HG03575 (cell line): ENCODE measurements around the gene BASP1.
"Not testable (repeated sequence)": the region's sequence is repeated elsewhere in the genome, so short reads cannot be mapped to it uniquely, and the experiment has no call there.

ENCODE experiments used
- ATAC-seq: cut with Tn5 transposase; IDR thresholded peaks from one replicate; pipeline ENCODE4 v1.9.1; 2021; ENCODE audit not compliant: unreplicated experiment, insufficient number of reproducible peaks, low FRiP score; ENCODE audit errors: extremely low read depth

BASP1 gene

DNA sequence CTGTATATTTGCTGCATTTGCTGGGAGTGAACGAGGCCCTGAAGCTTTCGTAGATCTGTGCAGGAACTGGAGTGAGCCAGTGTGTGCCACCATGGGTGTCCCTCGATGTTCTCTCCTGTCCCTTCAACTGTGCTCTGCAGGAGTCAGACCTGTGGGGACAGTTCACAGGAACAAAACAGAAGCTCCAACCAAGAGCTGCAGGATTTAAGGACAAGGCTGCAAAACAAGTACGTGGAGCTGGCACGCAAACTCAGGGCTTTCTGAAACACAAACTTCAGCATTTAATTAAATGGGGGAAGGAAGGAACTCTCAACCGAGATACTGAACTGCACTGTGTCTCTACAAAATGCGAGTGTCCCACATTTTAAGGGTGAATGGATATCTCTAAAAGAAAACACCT is 24.2 kb downstream of the BASP1 start:
- no peak for ATAC-seq

DNA sequence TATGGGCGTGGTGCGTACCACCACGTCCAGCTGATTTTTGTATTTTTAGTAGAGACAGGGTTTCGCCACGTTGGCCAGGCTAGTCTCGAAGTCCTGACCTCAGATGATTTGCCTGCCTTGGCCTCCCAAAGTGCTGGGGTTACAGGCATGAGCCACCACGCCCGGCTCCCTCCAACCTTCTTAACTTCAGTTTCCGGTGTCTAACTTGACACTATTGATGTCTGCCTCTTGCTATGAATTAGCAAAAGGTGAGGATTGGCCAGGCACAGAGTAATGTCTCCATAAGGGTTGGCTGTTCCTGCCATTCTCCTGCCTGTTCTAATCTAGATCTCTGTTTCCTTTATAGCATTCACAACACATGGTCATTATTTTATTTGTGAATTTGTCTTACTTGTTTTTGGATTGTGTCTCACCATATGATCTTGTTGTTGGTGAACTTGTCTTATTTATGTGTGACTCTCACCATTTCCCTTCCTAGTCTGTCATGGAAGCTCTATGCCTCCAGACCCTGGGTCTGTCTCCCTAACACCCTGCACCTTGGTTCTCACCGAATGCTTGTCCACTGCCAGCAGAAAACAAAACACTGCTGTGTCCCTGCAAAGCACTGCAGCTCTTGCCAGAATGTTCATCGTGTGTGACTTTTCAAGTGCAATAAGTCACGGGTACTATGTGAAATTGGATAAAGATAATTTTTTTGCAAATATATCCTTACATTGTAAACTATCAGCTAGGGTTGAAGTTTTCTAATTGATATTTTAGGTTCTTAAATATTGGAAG is 26.0 kb downstream of the BASP1 start:
- ATAC-seq: no peak

DNA sequence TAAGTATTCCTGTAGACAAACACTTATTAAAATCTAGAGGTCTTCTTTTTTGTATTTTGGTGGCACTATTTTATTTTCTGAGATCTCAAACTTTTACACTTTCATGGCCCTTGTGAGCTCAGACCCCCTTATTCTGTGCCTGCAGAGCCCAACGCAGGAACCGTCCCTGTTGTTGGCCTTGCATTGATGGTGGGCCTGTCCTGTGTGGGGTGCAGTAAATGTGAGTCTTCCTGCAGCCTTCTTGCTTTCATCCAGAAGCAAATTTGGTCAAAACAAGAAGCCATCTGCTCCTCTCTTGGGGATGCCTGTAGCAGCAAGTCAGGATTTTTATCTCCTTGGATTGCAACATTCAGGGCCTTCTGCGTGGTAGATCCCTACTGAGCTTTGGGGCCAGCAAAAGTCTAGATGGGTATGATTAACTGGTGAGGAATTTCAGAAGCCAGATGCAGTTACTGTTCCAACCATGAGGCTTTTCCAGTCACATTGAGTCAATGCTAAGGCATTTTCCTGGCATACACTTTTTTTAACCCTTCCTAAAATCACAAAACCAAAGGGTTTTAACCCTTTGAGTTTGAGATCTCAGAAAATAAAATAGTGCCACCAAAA is 31.7 kb downstream of the BASP1 start:
- ATAC-seq: no peak

DNA sequence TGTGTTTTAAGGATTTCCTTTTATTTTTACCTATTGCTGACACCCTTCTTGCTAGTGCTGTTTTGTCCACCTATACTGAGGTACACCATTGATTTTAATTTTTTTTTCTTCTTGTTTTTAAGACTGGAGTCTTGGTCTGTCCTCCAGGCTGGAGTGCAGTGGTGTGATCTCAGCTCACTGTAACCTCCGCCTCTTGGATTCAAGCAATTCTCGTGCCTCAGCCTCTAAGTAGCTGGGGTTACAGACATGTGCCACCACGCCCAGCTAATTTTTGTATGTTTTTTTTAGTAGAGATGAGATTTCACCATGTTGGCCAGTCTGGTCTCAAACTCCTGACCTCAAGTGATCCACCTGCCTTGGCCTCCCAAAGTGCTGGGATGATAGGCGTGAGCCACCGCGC is 32.4 kb downstream of the BASP1 start:
- ATAC-seq: not testable (repeated sequence)

DNA sequence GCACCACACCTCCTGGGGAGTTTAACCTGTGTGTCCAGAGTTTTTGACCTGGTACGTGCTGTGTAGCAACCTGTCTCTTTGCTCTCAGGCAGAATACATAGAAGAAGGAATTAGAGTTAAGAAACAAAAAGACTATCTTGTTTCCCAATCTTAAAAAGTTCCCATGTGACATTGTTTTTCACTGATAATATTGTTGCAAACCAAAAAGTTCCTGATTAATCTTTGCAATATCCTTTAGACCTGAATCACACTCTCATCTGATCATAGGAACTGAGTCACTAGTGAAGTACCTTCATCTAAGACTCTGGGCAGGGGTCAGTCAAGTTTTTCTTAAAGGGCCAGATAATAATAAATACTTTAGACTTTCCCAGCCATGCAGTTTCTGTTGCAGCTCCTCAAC is 35.1 kb downstream of the BASP1 start:
- ATAC-seq: no peak

DNA sequence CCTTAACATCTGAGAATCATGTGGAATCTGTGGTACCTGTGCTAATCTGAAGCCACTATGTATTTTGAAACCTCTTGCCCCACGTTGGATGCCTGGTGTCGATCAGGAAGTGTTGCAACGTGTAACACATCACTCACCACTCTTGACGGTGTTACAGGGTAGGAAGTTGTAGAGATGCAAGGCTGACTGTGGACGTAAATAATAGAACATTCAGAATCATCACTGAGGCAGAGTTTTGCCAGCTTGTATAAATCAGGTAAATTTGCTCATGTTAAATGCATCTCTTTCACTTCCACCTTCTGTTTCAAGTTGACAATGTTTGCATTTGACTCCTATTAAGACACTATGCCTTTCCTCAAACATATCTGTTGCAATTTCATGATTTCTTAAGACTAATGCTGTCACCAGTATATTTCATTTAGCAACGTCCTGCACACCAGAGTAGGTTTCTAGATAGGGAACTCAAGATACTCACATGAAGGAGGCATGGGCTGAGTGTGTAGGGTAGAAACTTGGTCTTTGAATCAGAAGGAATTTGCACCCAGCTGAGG is 38.1 kb downstream of the BASP1 start:
- ATAC-seq: peak; percentile 37

DNA sequence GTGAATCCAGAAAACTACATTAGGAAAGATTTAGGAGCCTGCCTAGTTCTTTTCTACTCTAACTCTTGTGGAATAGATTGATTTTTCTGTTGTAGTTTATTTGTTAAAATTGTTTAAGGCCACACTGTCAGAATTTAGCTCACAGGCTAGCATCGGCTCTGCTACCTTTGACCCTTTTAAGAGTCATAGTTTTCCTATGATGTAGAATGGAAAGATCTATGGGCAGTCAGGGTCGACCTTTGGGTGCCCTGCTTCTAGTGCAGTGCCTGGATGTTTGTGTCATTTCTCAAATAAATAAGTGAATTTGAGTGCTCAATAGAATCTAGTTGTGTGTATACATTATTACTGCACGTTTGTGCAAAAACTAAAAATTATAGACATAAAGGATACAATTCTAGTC is 38.7 kb downstream of the BASP1 start:
- ATAC-seq: no peak

DNA sequence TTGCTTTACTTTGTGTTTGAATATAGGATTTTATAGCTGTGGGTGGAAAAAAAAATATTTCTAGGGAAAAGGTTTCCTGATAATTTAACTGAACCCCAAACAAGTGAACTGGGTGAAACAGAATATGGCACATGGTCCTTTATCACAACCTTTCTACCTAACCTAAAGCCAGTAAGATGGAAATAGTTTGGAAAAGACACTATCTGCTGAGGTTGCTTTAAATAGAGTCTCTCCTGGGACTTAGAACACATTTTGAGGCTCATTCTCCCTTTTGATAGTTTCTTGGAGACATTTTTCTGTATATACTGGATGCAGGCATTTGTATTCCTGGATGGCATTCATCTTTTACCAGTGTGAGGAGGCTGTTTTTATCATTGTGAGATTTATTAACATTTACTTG is 39.4 kb downstream of the BASP1 start:
- ATAC-seq: no peak

DNA sequence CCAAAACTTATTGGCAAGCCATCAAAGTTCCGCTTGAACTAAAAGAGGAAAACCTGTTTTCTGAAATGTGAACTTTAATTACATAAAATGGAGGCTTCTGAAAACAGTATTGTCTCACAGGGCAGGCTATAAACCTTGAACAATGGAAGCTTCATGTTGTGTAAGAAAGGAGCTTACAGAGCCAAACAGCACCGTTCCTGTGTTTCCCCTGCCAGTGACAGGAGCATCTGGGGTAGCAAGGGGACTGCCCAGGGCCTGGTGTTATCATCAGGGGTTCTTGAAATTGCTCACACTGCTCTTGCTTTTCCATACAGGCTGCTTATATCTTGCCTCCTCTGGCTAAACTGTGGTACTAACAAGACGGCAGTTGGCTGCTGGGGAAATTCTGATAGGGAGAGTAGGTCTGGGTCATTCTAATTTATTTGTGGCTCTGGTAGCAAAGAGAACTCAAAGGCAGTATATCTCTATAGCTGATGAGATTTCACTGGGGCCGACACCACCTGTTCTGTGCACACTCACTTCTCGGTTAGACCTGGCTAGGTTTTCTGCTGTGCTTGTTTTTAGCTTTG is 40.4 kb downstream of the BASP1 start:
- peak; percentile 65 for ATAC-seq

DNA sequence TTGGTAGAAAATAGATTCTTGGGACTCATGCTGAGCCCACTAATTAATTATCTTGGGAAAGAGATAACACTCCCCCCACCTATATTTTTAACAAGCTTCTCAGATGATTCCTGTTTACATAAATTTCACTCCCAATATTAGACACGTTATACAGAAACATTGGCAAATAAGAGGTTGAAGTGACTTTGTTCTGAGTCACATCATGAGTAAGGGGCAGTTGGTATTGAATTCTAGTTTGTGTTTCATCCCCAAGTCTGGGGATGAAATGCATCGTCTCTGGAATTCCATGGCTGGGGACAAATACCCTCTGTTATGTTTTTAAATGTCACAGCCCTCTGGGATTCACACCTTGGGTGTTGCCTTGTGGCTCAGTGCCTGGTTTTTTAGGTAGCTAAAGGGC is 41.0 kb downstream of the BASP1 start:
- ATAC-seq: no peak

DNA sequence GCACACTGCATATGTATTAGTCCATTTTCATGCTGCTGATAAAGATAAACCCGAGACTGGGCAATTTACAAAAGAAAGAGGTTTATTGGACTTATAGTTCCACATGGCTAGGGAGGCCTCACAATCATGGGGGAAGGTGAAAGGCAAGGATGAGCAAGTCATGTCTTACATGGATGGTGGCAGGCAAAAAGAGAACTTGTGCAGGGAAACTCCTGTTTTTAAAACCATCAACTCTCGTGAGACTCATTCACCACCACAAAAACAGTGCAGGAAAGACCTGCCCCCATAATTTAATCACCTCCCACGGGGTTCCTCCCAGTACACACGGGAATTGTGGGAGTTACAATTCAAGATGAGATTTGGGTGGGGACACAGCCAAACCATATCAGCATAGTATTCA is 41.6 kb downstream of the BASP1 start:
- ATAC-seq: not testable (repeated sequence)

DNA sequence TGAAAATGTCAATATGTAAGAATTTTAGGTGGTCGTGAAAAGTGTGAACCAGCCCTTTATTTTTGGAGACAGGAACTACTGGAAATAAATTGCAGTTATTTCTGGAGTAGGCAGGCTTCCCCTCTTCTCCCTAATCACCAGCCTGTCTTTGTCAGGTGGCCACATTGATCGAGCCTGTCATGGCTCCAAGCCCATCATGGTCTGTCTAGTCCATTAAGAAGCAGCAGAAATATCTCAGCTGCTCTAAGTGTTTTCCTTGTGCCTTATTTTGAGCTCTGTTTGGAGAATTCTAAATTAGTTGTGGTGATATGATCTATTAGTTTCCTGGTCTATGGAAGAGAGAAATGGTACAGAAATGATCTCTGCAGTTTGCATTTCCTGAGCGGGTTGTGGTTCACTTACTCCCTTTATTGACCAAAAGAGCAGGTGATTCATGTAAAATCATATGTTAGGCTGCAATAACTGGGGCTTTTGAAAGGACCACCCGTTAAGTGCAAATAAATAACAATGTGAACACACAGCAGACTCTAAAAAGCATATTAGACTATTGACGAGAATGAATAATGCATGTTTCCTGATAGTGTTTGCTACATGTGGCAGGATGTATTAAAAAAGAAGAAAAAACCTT is 42.3 kb downstream of the BASP1 start:
- ATAC-seq: no peak

DNA sequence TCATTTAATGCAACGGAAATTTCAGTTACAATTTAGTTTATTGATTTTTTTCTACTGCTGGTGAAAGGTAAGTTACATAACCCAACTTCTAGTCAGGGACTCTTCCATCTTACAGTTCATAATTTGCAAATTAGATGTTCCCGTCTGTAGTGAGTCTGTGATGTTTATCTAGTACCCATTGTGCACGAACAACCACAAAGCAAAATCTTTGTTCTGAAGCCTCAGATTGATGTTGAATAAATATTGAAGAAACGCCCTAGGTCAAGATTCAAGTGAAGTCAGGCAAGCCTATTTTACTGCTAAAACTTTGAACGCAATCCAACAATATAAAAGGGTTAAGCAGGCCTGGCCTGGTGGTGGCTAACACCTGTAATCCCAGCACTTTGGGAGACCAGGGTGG is 43.1 kb downstream of the BASP1 start:
- no peak for ATAC-seq

DNA sequence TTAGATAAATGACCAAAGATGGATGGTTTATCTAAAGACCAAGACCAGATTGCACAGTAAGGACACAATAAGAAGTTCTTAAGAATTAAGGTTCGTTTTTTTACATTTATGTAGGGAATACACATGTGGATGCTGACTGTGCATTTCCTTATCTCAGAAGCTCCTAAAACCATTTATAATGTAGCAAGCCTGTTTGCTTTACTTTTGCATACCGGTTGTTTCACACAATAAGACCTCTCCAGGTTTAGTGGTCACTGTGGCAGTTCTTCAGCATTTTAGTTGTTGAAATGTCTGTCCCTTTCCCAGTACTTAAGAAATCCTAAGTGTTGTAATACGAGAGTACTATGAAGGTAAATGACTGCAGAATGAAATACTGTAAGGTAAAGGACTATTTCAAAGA is 43.6 kb downstream of the BASP1 start:
- no peak for ATAC-seq

DNA sequence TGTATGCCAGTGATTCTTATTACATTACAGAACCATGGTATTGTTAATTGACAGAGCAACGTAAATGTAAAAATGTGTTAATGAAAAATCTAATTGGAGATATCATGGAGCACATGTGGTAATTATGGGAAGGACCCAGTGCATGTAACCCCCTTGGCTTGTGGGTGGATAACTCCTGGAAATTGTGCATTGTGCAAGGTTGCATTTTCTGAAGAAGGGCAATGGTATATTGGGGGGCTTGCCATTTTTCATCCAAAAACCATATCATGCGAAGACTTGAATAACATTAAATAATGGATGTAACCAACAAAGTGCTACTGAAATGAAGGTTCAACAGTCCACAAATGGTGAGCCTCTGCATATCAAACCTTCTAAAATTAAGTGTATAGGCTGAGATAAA is 47.6 kb downstream of the BASP1 start:
- ATAC-seq: no peak

DNA sequence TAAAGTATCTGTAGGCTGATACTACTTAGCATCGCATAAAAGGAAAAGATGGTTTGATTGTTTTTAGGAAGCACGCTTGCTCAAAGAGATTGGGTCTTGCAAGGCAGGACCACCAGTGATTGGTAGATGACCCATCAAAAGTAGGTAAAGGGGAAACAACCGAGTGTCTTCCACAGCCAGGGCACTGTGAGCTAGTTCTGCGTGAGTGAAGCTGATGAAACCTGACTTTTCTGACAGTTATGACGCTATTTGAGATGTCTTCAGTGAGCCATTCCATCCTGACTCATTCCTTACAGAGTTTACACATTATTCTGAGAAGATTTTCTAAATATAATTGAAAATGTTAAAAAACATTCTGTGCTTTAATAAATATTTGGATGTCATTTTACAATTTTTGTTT is 49.7 kb downstream of the BASP1 start:
- ATAC-seq: peak; percentile 55

DNA sequence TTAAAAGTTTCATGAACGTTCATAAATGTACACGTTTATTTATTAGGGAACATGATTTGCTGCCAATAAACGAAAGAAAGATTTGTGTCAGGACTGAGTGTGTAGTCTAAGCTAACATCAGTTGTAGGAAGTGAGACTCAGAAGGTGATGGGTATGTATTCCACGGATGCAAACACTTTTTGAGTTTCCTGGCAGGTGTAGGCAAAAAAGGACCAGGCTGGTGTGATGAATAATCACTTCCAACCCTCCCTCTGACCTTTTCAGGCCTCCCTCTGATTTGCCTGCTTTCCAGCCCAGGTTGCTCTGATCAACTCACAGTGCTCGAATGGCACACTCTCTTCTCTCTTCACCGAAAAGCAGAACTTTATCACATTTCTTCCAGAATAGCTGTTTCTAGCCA is 51.8 kb downstream of the BASP1 start:
- ATAC-seq: peak; percentile 53

DNA sequence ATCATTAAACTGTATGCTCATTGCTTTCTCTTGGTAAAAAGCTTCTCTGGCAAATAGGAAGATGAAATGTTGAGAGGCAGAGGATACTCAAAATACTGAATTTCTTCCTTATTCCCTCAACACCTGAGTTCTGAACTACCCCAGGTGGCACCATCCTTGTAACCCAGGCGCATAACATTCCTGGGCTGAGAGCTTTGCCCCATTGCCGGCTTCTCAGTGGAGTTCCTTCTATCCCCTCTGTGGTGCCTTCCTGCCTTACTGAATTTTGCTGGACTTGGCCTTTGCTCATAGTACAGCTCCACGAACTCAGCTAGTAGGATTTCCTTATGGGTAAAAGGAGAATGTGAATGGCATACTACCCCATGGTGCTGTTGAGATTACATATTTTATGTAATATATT is 54.7 kb downstream of the BASP1 start:
- no peak for ATAC-seq

DNA sequence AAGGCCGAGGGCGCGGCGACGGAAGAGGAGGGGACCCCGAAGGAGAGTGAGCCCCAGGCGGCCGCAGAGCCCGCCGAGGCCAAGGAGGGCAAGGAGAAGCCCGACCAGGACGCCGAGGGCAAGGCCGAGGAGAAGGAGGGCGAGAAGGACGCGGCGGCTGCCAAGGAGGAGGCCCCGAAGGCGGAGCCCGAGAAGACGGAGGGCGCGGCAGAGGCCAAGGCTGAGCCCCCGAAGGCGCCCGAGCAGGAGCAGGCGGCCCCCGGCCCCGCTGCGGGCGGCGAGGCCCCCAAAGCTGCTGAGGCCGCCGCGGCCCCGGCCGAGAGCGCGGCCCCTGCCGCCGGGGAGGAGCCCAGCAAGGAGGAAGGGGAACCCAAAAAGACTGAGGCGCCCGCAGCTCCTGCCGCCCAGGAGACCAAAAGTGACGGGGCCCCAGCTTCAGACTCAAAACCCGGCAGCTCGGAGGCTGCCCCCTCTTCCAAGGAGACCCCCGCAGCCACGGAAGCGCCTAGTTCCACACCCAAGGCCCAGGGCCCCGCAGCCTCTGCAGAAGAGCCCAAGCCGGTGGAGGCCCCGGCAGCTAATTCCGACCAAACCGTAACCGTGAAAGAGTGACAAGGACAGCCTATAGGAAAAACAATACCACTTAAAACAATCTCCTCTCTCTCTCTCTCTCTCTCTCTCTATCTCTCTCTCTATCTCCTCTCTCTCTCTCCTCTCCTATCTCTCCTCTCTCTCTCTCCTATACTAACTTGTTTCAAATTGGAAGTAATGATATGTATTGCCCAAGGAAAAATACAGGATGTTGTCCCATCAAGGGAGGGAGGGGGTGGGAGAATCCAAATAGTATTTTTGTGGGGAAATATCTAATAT is 58.1 kb downstream of the BASP1 start:
- ATAC-seq: no peak
